MM.1S (cell line): ENCODE data around the gene SPEG.

Source experiments
- DNase-seq: peaks from one replicate; pipeline ENCODE4 v3.0.0-alpha.2; 2015
- H2AFZ ChIP-seq: fragments of 300-600 bp; sonication (generic); 2 replicates; pipeline ENCODE4 v1.6.0; 2016; ENCODE audit warnings: antibody characterized with exemption, low read length
- H3F3A ChIP-seq: fragments of 300-600 bp; sonication (generic); 2 replicates; pipeline ENCODE4 v1.6.1; 2016; ENCODE audit warnings: mild to moderate bottlenecking, antibody characterized with exemption, low read length, moderate library complexity, mixed read lengths; ENCODE audit not compliant: insufficient read depth
- H3K27ac ChIP-seq: fragments of 300-600 bp; sonication (generic); 2 replicates; pipeline ENCODE4 v1.5.1; 2016; ENCODE audit warnings: mild to moderate bottlenecking, low read length
- H3K27me3 ChIP-seq: fragments of 300-600 bp; sonication (generic); replicated peaks from 2 replicates; pipeline ENCODE4 v1.6.0; 2016; ENCODE audit warnings: low read length; ENCODE audit not compliant: insufficient read depth
- H3K36me3 ChIP-seq: fragments of 300-600 bp; sonication (generic); replicated peaks from 2 replicates; pipeline ENCODE4 v1.6.1; 2016; ENCODE audit warnings: mild to moderate bottlenecking, low read length, mixed read lengths; ENCODE audit not compliant: insufficient read depth
- H3K4me1 ChIP-seq: fragments of 300-600 bp; sonication (generic); 2 replicates; pipeline ENCODE4 v1.6.1; 2016; ENCODE audit warnings: low read length, mixed read lengths
- H3K4me2 ChIP-seq: fragments of 300-600 bp; sonication (generic); 2 replicates; pipeline ENCODE4 v1.6.0; 2016; ENCODE audit warnings: low read depth, low read length
- H3K4me3 ChIP-seq: fragments of 300-600 bp; sonication (generic); 2 replicates; pipeline ENCODE4 v1.5.1; 2016; ENCODE audit warnings: low read length, mixed read lengths
- H3K79me2 ChIP-seq: fragments of 300-600 bp; sonication (generic); 2 replicates; pipeline ENCODE4 v1.6.1; 2016; ENCODE audit warnings: mixed run types, low read length, mixed read lengths
- H3K9ac ChIP-seq: fragments of 300-600 bp; sonication (generic); 2 replicates; pipeline ENCODE4 v1.6.1; 2016; ENCODE audit warnings: low read length, mixed read lengths
- H3K9me2 ChIP-seq: fragments of 300-600 bp; sonication (generic); replicated peaks from 2 replicates; pipeline ENCODE4 v1.6.1; 2016; ENCODE audit warnings: mild to moderate bottlenecking, low read length, mixed read lengths; ENCODE audit not compliant: insufficient read depth
- H3K9me3 ChIP-seq: fragments of 300-600 bp; sonication (generic); replicated peaks from 2 replicates; pipeline ENCODE4 v1.6.1; 2016; ENCODE audit warnings: mild to moderate bottlenecking, low read length, mixed read lengths; ENCODE audit not compliant: insufficient read depth
- H4K20me1 ChIP-seq: fragments of 300-600 bp; sonication (generic); 2 replicates; pipeline ENCODE4 v1.6.1; 2016; ENCODE audit warnings: mild to moderate bottlenecking, low read length, moderate library complexity, mixed read lengths; ENCODE audit not compliant: insufficient read depth
- EZH2 ChIP-seq: fragments of 300-600 bp; sonication (generic); optimal IDR thresholded peaks from 2 replicates; pipeline ENCODE3; 2017; ENCODE audit warnings: low read depth, mild to moderate bottlenecking, antibody characterized with exemption, low read length, mixed read lengths
- EZH2phosphoT487 ChIP-seq: fragments of 300-600 bp; sonication (generic); IDR thresholded peaks from 2 replicates; pipeline ENCODE4 v1.6.1; 2018; ENCODE audit warnings: antibody characterized with exemption, low read length
- TF ChIP-seq, protein P1 (sequence below): fragments of 300-600 bp; sonication (generic); IDR thresholded peaks from 2 replicates; pipeline ENCODE4 v1.5.1; 2016; ENCODE audit warnings: antibody characterized with exemption, low read length, mixed read lengths

Gene SPEG

DNA sequence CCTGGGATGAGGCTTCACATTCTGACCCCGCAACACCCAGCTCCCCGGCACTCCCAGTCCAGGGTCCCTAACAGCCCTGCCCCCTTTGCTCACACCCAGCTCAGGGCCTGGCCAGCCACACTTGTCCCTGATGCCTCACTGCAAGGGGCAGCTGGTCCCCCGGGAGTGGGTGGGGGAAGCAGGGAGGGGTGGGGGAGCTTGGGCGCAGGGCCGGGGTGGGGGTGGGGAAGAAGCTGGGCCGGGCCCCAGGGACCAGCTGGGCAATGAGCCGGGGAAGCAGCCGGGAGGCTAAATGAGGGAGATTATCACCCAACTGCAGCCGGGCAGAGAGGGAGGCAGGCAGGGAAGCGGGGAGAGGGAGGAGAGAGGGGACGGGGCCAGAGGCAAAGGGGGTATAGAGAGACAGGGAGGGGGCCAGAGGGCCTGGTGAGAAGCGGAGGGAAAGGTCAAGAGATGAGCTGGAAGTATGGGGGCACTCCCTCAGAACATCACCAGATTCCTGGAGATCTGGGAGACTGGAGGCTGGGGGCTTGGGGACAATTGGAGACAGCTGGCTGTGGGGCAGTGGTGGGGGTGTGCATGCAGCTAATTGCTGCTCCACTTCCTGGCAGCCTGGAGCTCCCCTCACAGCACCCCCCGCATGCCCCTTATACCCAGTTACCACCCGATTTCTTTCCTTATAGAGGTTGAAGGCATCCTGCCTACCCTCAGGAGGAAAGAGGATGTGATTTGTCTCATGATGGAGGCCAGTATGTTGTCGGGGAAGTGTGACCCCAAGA, 77.1 kb downstream of the SPEG start:
- no peaks in the 10 kb centered on the region for H3F3A ChIP-seq
- H3K9ac ChIP-seq: no peak overlapping the region
- H3K4me3 ChIP-seq: no peak overlapping the region
- H3K9me2 ChIP-seq: no peaks in the 10 kb centered on the region
- no peak overlapping the region for H3K27ac ChIP-seq
- no peaks in the 10 kb centered on the region for H4K20me1 ChIP-seq
- no peaks in the 10 kb centered on the region for H3K36me3 ChIP-seq
- H3K4me1 ChIP-seq: no peaks in the 10 kb centered on the region
- no peak for TF ChIP-seq EZH2phosphoT487
- TF ChIP-seq EZH2: no peak
- TF ChIP-seq, protein P1, sequence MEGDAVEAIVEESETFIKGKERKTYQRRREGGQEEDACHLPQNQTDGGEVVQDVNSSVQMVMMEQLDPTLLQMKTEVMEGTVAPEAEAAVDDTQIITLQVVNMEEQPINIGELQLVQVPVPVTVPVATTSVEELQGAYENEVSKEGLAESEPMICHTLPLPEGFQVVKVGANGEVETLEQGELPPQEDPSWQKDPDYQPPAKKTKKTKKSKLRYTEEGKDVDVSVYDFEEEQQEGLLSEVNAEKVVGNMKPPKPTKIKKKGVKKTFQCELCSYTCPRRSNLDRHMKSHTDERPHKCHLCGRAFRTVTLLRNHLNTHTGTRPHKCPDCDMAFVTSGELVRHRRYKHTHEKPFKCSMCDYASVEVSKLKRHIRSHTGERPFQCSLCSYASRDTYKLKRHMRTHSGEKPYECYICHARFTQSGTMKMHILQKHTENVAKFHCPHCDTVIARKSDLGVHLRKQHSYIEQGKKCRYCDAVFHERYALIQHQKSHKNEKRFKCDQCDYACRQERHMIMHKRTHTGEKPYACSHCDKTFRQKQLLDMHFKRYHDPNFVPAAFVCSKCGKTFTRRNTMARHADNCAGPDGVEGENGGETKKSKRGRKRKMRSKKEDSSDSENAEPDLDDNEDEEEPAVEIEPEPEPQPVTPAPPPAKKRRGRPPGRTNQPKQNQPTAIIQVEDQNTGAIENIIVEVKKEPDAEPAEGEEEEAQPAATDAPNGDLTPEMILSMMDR: no peak
- peaks cover 72% of the 10 kb centered on the region for H3K27me3 ChIP-seq
- no peaks in the 10 kb centered on the region for H3K79me2 ChIP-seq
- no peak overlapping the region for H3K4me2 ChIP-seq
- H3K9me3 ChIP-seq: no peaks in the 10 kb centered on the region
- no peak for DNase-seq
- no peak overlapping the region for H2AFZ ChIP-seq

DNA sequence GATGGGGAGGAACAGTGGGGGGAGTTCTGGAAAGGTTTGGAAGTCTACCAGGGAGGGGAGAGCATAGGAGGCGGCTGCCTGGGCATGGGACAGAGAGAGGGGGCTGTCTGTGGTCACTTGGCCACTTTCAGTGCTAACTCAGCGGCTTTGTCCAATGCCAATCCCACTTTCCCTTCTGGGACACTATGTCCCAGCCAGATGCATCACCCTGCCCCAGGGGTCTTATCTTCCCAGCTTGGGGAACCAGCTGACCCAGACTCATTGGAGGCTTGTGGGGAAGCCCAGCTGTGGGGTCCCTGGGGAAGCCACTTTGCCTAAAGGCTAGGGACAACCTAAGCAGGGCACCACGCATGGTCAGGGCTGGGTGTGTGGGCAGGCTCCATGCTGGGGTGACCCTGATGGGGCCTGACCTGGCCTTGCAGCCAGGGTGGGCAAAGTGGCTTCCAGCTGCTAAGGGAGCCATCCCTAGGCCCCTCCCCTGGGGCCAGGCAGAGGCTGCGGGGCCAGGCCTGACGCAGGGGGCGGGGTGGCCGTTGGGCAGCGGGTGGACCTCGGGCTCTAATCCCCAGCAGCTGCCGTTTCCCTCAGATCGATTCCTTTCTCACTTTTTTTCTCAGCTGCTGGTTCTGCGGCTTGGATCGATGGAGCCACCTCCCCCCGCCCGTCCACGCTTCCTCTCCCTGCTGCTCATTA, 78.0 kb downstream of the SPEG start:
- TF ChIP-seq EZH2phosphoT487: no peak
- TF ChIP-seq, protein P1: no peak
- TF ChIP-seq EZH2: no peak
- no peaks in the 10 kb centered on the region for H4K20me1 ChIP-seq
- H3K4me1 ChIP-seq: no peaks in the 10 kb centered on the region
- no peaks in the 10 kb centered on the region for H3K36me3 ChIP-seq
- no peaks in the 10 kb centered on the region for H3F3A ChIP-seq
- no peak overlapping the region for H3K4me2 ChIP-seq
- H3K4me3 ChIP-seq: no peak overlapping the region
- no peaks in the 10 kb centered on the region for H3K9me3 ChIP-seq
- no peak overlapping the region for H3K27ac ChIP-seq
- H3K27me3 ChIP-seq: peaks cover 82% of the 10 kb centered on the region
- no peaks in the 10 kb centered on the region for H3K9me2 ChIP-seq
- DNase-seq: no peak
- H3K9ac ChIP-seq: no peak overlapping the region
- no peaks in the 10 kb centered on the region for H3K79me2 ChIP-seq
- no peak overlapping the region for H2AFZ ChIP-seq

DNA sequence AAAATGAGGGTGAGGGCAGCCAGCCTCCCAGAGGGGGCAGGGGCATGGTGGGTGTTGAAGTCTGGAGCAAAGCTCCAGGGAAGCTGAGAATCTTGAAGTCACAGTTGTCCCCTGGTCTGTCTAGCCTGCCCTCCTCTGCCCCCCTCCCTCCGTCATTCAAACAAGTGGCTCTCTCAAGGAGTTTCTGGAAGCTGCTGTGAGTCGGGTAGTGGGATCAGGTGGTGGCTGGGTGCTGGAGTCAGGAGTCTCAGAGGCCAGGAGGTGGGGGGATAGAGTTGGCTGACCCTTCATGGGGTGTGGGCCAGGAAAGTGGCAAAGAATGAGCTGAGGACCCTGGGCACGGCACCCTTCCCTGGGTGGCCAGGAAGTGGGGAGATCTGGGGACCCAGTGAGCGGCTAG, 79.1 kb downstream of the SPEG start:
- no peaks in the 10 kb centered on the region for H3F3A ChIP-seq
- no peaks in the 10 kb centered on the region for H3K36me3 ChIP-seq
- H3K27ac ChIP-seq: no peak overlapping the region
- no peaks in the 10 kb centered on the region for H3K79me2 ChIP-seq
- H2AFZ ChIP-seq: no peak overlapping the region
- no peaks in the 10 kb centered on the region for H3K9me2 ChIP-seq
- no peak overlapping the region for H3K4me3 ChIP-seq
- no peaks in the 10 kb centered on the region for H4K20me1 ChIP-seq
- H3K4me2 ChIP-seq: no peak overlapping the region
- no peak for DNase-seq
- no peaks in the 10 kb centered on the region for H3K4me1 ChIP-seq
- H3K9me3 ChIP-seq: no peaks in the 10 kb centered on the region
- no peak for TF ChIP-seq EZH2phosphoT487
- H3K27me3 ChIP-seq: peaks cover 93% of the 10 kb centered on the region
- no peak overlapping the region for H3K9ac ChIP-seq
